IMR-90 (cell line): ENCODE measurements around the gene ZNF560.

Experiments
- BHLHE40 ChIP-seq: fragments of 150-350 bp; IDR thresholded peaks from 2 replicates; pipeline ENCODE4 v1.6.1; 2016; ENCODE audit warnings: mild to moderate bottlenecking, low read depth, low read length
- CEBPB ChIP-seq: IDR thresholded peaks from 2 replicates; pipeline ENCODE4 v1.6.1; 2012; ENCODE audit warnings: low read depth, low read length, improper control_type of control experiment
- CHD1 ChIP-seq: IDR thresholded peaks from 2 replicates; pipeline ENCODE4 v1.6.1; 2012; ENCODE audit warnings: low read depth, low read length, improper control_type of control experiment
- CTCF ChIP-seq: conservative IDR thresholded peaks from 2 replicates; pipeline ENCODE4 v1.5.1; 2012; ENCODE audit warnings: mild to moderate bottlenecking, low read depth, low read length, improper control_type of control experiment
- ELK1 ChIP-seq: fragments of 150-350 bp; IDR thresholded peaks from 2 replicates; pipeline ENCODE4 v1.6.1; 2016; ENCODE audit warnings: low read depth, mild to moderate bottlenecking, low read length, moderate library complexity, borderline replicate concordance
- MAFK ChIP-seq: IDR thresholded peaks from 2 replicates; pipeline ENCODE4 v1.6.1; 2012; ENCODE audit warnings: low read depth, low read length, improper control_type of control experiment
- MAZ ChIP-seq: IDR thresholded peaks from 2 replicates; pipeline ENCODE4 v1.6.1; 2012; ENCODE audit warnings: low read depth, mild to moderate bottlenecking, low read length, improper control_type of control experiment, moderate library complexity, borderline replicate concordance
- MXI1 ChIP-seq: IDR thresholded peaks from 2 replicates; pipeline ENCODE4 v1.6.1; 2012; ENCODE audit warnings: low read depth, mild to moderate bottlenecking, low read length, moderate library complexity, borderline replicate concordance
- POLR2A ChIP-seq: IDR thresholded peaks from 2 replicates; pipeline ENCODE4 v1.6.1; 2012; ENCODE audit warnings: mild to moderate bottlenecking, low read depth, low read length
- RAD21 ChIP-seq: IDR thresholded peaks from 2 replicates; pipeline ENCODE4 v1.6.1; 2012; ENCODE audit warnings: low read length, improper control_type of control experiment
- RFX5 ChIP-seq: IDR thresholded peaks from 2 replicates; pipeline ENCODE4 v1.8.0; 2012; ENCODE audit warnings: low read depth, mild to moderate bottlenecking, low read length, moderate library complexity
- SMC3 ChIP-seq: fragments of 150-350 bp; IDR thresholded peaks from 2 replicates; pipeline ENCODE4 v1.6.1; 2016; ENCODE audit warnings: low read depth, mild to moderate bottlenecking, antibody characterized with exemption, low read length, moderate library complexity
- USF2 ChIP-seq: fragments of 150-350 bp; IDR thresholded peaks from 2 replicates; pipeline ENCODE4 v1.6.1; 2017; ENCODE audit warnings: mild to moderate bottlenecking, antibody characterized with exemption, low read length, low read depth

- no peak for TF ChIP-seq POLR2A
- no peak for TF ChIP-seq CTCF
- TF ChIP-seq MXI1: no peak
- TF ChIP-seq CEBPB: no peak
- TF ChIP-seq SMC3: no peak
- TF ChIP-seq USF2: no peak
- TF ChIP-seq RAD21: no peak
- no peak for TF ChIP-seq MAZ
- TF ChIP-seq MAFK: no peak
- TF ChIP-seq RFX5: no peak
- no peak for TF ChIP-seq CHD1
- no peak for TF ChIP-seq ELK1
- no peak for TF ChIP-seq BHLHE40
Observed at GRCh38 chr19:9498183-9498902, at the start of gene ZNF560.
